Heart left ventricle (tissue), 16 donors: ENCODE measurements around the gene FZD10. TPM values are rescaled to one million over a fixed set of nuclear protein-coding genes. Genes with fewer than 3 reads are reported as not detected.

Source experiments
- ATAC-seq, 4 donors: fragments of 200-7000 bp; cut with Tn5 transposase; one replicate each; pipeline ENCODE4 v1.9.1; 2020 to 2022; ENCODE audit warnings: moderate library complexity in 4 of 4, mild to moderate bottlenecking in 3 of 4, moderate number of reproducible peaks in 1 of 4
- DNase-seq, 5 donors: peaks; one replicate each; pipeline ENCODE4 v3.0.0-alpha.2; 2020
- H3K27ac ChIP-seq, 12 donors: fragments of 200-600 bp; sonication (generic) in 4 of 12; one replicate each; pipeline versions ENCODE4 v1.5.0 to v1.8.0; 2016 to 2022; ENCODE audit warnings: mild to moderate bottlenecking in 2 of 12
- H3K27me3 ChIP-seq, 9 donors: fragments of 200-600 bp; sonication (generic) in 2 of 9; one replicate each; pipeline versions ENCODE4 v1.5.1 to v1.8.0; 2016 to 2022; ENCODE audit warnings: mild to moderate bottlenecking in 3 of 9
- H3K36me3 ChIP-seq, 9 donors: fragments of 200-600 bp; sonication (generic) in 2 of 9; one replicate each; pipeline versions ENCODE4 v1.5.0 to v1.8.0; 2018 to 2022; ENCODE audit warnings: mild to moderate bottlenecking in 2 of 9
- H3K4me1 ChIP-seq, 12 donors: fragments of 200-600 bp; sonication (generic) in 4 of 12; one replicate each; pipeline versions ENCODE4 v1.5.0 to v1.8.0; 2016 to 2022; ENCODE audit warnings: mild to moderate bottlenecking in 3 of 12
- H3K4me3 ChIP-seq, 12 donors: fragments of 200-600 bp; sonication (generic) in 4 of 12; one replicate each; pipeline versions ENCODE4 v1.5.0 to v1.8.0; 2017 to 2022; ENCODE audit warnings: mild to moderate bottlenecking in 9 of 12, moderate library complexity in 4 of 12
- H3K9me3 ChIP-seq, 12 donors: fragments of 200-600 bp; sonication (generic) in 4 of 12; one replicate each; pipeline versions ENCODE4 v1.5.0 to v1.8.0; 2016 to 2022; ENCODE audit warnings: mild to moderate bottlenecking in 1 of 12
- CTCF ChIP-seq, 12 donors: fragments of 200-600 bp; sonication (generic) in 4 of 12; IDR thresholded peaks; one replicate each; pipeline versions ENCODE4 v1.5.0 to v1.8.0; 2018 to 2022; ENCODE audit warnings: antibody characterized with exemption in 12 of 12, mild to moderate bottlenecking in 5 of 12
- POLR2A ChIP-seq, 2 donors: fragments of 450-650 bp; IDR thresholded peaks; one replicate each; pipeline ENCODE4 v1.6.1; 2017; ENCODE audit warnings: antibody characterized with exemption in 2 of 2, mild to moderate bottlenecking in 2 of 2, moderate library complexity in 2 of 2
- WGBS, 4 donors: extraction: QIAGEN DNeasy Blood & Tissue Kit in 2 of 4; methylation state at CpG; one replicate each; pipeline versions ENCODE4 v1.1.5 to v1.1.7; 2013 to 2018; 5-methylcytosine and 5-hydroxymethylcytosine counted together
- intact Hi-C, 10 donors: fragments of 100-400 bp; cut with DNase I; formaldehyde crosslinking; loops; one replicate each; pipeline versions ENCODE4 v1.11.1 to v1.14.2; 2022
- polyA plus RNA-seq, 2 donors: library from polyadenylated mRNA; stranded (reverse); fragments of 200-250 nt; gene quantifications; one replicate each; pipeline ENCODE4 v1.2.3, GENCODE V29; 2013
- total RNA-seq, 9 donors: library from RNA; depleted of rRNA in 2 of 9; stranded (reverse); fragments of >200 nt in 2 of 9; fragmentation: NEBNext Ultra II Directional in 3 of 9; extraction: Animal tissue kit (Norgen Biotek cat#: 25700) in 3 of 9; gene quantifications; one replicate each; pipeline versions ENCODE4 v1.1.0 to v1.2.4, GENCODE V29; 2016 to 2023
- donor health status: ischemic (EF 13 %, LVEDD 7.1; RV severe dilation, severe dysfunction).
- donor health status: healthy with polysubstance abuse.
- donor health status: DM: no; HTN: yes; CAD: no.
- donor health status: DM: no; HTN: no; CAD: no.
- donor health status: ischemic (EF 25% LVEDD 6.9; RV normal size, moderate dysfunction).
- donor health status: ischemic (EF 25% LVEDD 5.7; RV mildly dilated, moderate dysfunction).
- donor health status: healthy.
- donor health status: DM: yes; HTN: yes; CAD: no.
- donor health status: ischemic (EF 35%, LVEDD 5.7; RV mildly dilated, moderate dysfunction).
- donor health status: nonischemic (EF 11% LVEDD 7.7; RV severe dilation, severe dysfunction).
- donor health status: DM: yes; HTN: yes; CAD: no.
- donor health status: PGD.
- donor health status: ischemic (EF 29% LVEDD 5.4; RV normal size, mild dysfunction).
- donor health status: nonischemic (EF 23%, LVEDD 6.1; RV moderate dilation, normal function).

Gene FZD10
- total and polyA plus RNA-seq, 11 donors: 0.06 to 0.23 (median 0.10) TPM; not detected in 3

GRCh38 chr12:130124106-130124505, 38.2 kb upstream of the FZD10 start:
- H3K4me3 ChIP-seq: no peak overlapping the region
- TF ChIP-seq CTCF (IDR thresholded peaks at IDR 0.05) (no peak), POLR2A (IDR thresholded peaks at IDR 0.05) (no peak)
- H3K4me1 ChIP-seq: peaks cover 0 to 22% (median 0%) of the 10 kb centered on the region in 12 donors
- WGBS, 4 donors: 66 to 87% (median 85%) methylated on average over 3 to 4 of the region's 4 CpGs
- intact Hi-C loops: loop anchor here in 1 of 10 donors (10.0 kb wide), 1 partner anchor 639 kb away; no protein-coding TSS in a partner anchor
- no peak overlapping the region for H3K27ac ChIP-seq
- H3K9me3 ChIP-seq: peaks cover 0 to 5% (median 0%) of the 10 kb centered on the region in 12 donors
- no peaks in the 10 kb centered on the region for H3K36me3 ChIP-seq
- no peak for ATAC-seq
- DNase-seq: no peak
- H3K27me3 ChIP-seq: peaks cover 0 to 1% (median 0%) of the 10 kb centered on the region in 9 donors

- peaks cover 0 to 22% (median 0%) of the 10 kb centered on the region in 12 donors for H3K4me1 ChIP-seq
- no peaks in the 10 kb centered on the region for H3K27me3 ChIP-seq
- intact Hi-C loops: loop anchor here in 1 of 10 donors (10.0 kb wide), 1 partner anchor 640 kb away; no protein-coding TSS in a partner anchor
- H3K4me3 ChIP-seq: no peak overlapping the region
- no peak for DNase-seq
- peaks cover 0 to 10% (median 0%) of the 10 kb centered on the region in 12 donors for H3K9me3 ChIP-seq
- 78 to 83% (median 80%) methylated on average over 15 of the region's 15 CpGs for WGBS, 4 donors
- ATAC-seq: no peak
- H3K27ac ChIP-seq: no peak overlapping the region
- no peaks in the 10 kb centered on the region for H3K36me3 ChIP-seq
- no peak for TF ChIP-seq CTCF (IDR thresholded peaks at IDR 0.05)
Observed at GRCh38 chr12:130124605-130125244, 37.5 kb upstream of the FZD10 start.

- Histone ChIP-seq H3K4me1 (peaks cover 0 to 18% (median 0%) of the 10 kb centered on the region in 12 donors), H3K4me3 (no peak overlapping the region), H3K27ac (no peak overlapping the region), H3K27me3 (peaks cover 0 to 2% (median 0%) of the 10 kb centered on the region in 9 donors), H3K9me3 (peaks cover 0 to 10% (median 0%) of the 10 kb centered on the region in 12 donors), H3K36me3 (no peaks in the 10 kb centered on the region)
- intact Hi-C loops: loop anchor here in 1 of 10 donors (10.0 kb wide), 1 partner anchor 641 kb away; no protein-coding TSS in a partner anchor
- TF ChIP-seq CTCF (IDR thresholded peaks at IDR 0.05) (no peak), POLR2A (IDR thresholded peaks at IDR 0.05) (no peak)
- WGBS, 4 donors: 37 to 56% (median 45%) methylated on average over 3 to 13 of the region's 13 CpGs
- DNase-seq (peak; percentile 42 to 73 (median 69)), ATAC-seq (peak in 3 of 4 donors; percentile 68 to 73 (median 69))
Observed at GRCh38 chr12:130126023-130126432, 36.2 kb upstream of the FZD10 start.

DNA sequence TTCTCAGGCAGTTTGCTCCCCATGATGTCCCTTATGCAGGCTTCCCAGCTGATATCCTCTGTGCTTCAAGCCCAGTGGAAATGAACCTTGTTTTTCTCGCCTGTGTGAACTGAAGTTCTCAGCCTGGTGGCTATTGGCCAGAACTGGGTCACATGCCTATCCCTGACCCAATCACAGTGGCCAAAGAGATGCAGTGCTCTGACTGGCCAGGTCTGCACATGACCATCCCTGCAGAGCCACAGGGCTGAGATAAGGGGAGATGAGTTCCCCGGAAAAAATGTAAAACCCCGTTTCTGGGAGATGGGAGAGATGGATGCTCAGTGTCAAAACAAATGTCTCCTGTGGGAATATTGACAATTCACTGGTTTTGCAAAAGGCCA, 34.7 kb upstream of the FZD10 start:
- no peak overlapping the region for H3K4me3 ChIP-seq
- ATAC-seq (peak in 3 of 4 donors; percentile 31 to 62 (median 52)), DNase-seq (peak in 4 of 5 donors; percentile 36 to 65 (median 51))
- TF ChIP-seq CTCF (IDR thresholded peaks at IDR 0.05): no peak
- no peak for TF ChIP-seq POLR2A (IDR thresholded peaks at IDR 0.05)
- intact Hi-C loops: loop anchor here in 1 of 10 donors (10.0 kb wide), 1 partner anchor 643 kb away; no protein-coding TSS in a partner anchor
- WGBS, 4 donors: 46 to 62% (median 58%) methylated on average over 3 of the region's 3 CpGs
- H3K4me1 ChIP-seq: peaks cover 0 to 18% (median 0%) of the 10 kb centered on the region in 12 donors
- peak overlapping the region in 9 of 12 donors; percentile 10 to 73 (median 39) for H3K27ac ChIP-seq
- H3K27me3 ChIP-seq: peaks cover 0 to 14% (median 0%) of the 10 kb centered on the region in 9 donors
- H3K9me3 ChIP-seq: peaks cover 0 to 10% (median 0%) of the 10 kb centered on the region in 12 donors
- no peaks in the 10 kb centered on the region for H3K36me3 ChIP-seq
